Cardiac atrium fibroblast (primary cell): Measurements from ENCODE around the gene TSPAN3. TPM values are rescaled to one million over a fixed set of nuclear protein-coding genes. Genes with fewer than 3 reads are reported as not detected.

Experiments
- total RNA-seq: library from RNA; depleted of rRNA; stranded (reverse); fragments of >200 nt; gene quantifications from 2 replicates; pipeline ENCODE4 v1.2.3, GENCODE V29; 2015

Gene TSPAN3
- total RNA-seq, result 216 and 282 TPM in 2 replicates

DNA sequence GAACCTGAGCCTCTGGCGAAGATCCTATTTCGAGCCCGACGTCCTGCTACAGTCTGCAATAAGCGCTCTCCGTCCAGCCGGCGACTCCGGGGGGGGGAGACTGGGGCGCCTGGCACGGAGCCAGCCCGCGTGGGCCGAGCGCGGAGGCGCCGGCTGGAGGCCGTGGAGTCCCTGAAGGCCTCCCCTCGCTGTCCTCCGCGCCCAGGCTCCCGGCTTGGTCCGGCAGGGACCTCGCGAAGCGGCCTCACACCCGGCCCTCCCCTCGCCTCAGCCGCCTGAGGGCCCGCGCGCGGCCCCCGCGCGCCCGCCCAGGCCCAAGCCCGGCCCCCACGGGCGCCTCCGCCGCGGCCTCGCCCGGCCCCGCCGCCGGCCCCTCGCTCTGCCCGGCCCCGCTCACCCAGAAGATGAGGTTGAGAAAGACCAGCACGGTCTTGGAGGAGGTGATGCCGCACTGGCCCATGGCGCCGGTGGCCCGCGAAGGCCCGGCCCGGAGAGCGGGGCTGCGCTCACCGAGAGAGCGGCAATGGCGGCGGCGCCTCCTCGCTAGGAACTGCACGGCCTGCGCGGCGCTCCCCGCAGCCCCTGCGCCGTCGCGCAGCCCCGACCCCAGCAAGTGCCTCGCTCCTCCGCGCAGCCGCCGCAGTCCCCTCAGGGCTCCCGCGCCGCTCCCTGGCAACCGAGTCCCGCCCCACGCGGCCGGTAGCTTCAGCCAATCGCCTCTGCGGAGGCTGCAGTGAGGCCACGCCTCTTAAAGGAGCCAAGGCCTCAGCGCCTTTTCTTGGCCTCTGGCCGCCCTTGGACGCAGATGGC, at the start of gene TSPAN3:
TSS of gene TSPAN3 (minus strand) at position 615 of the 810 bp plus-strand sequence. CDS start at position 460, 155 bp downstream.

GRCh38 chr15:76994971-76995945, 75.7 kb downstream of the TSPAN3 start, which contains the start of gene PSTPIP1:
PSTPIP1 (plus strand) TSS chr15:76995126; CDS start chr15:76995574, 448 bp downstream.

Other genes starting within 250 kb of the TSPAN3 start
- 6.9 and 22.2 TPM in 2 replicates for gene SCAPER, start 165.8 kb downstream of the TSPAN3 start, total RNA-seq
- gene RCN2, start 139.4 kb downstream of the TSPAN3 start, total RNA-seq, result 55.6 and 67.5 TPM in 2 replicates
- gene PSTPIP1, start 76.0 kb downstream of the TSPAN3 start, total RNA-seq, result not detected in 2 replicates